ENCODE results near the gene BGLAP. TPM values are rescaled to one million over a fixed set of nuclear protein-coding genes. Genes with fewer than 3 reads are reported as not detected.

Gene BGLAP
- total RNA-seq = 1 to 10 TPM in 2 of 6 donors, under 1 TPM in 4; 0.60 to 1.7 (median 0.80) TPM
- 1 to 10 TPM; 2.9 to 4.8 TPM for polyA plus RNA-seq

DNA sequence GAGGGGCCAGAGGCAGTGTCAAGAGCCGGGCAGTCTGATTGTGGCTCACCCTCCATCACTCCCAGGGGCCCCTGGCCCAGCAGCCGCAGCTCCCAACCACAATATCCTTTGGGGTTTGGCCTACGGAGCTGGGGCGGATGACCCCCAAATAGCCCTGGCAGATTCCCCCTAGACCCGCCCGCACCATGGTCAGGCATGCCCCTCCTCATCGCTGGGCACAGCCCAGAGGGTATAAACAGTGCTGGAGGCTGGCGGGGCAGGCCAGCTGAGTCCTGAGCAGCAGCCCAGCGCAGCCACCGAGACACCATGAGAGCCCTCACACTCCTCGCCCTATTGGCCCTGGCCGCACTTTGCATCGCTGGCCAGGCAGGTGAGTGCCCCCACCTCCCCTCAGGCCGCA, at the start of gene BGLAP:
Gene BGLAP (plus strand): TSS at position 259 of the 400 bp plus-strand sequence. CDS start 48 bp downstream, at position 307.
- no peak within 1 kb of the TSS for H3K4me3 ChIP-seq
- no peaks in the 10 kb centered on the region for H3K9me3 ChIP-seq
- ATAC-seq (no peak), DNase-seq (no peak), FAIRE-seq (no peak)
- 87 to 89% methylated on average over 14 of the region's 14 CpGs for WGBS, 2 donors
- no peak for TF ChIP-seq CTCF (IDR thresholded peaks at IDR 0.05)
- no peaks in the 10 kb centered on the region for H3K27me3 ChIP-seq
- H3K4me1 ChIP-seq = peaks cover 3 to 6% (median 6%) of the 10 kb centered on the region in 3 donors
- H3K36me3 ChIP-seq = peaks cover 0 to 21% (median 14%) of the 10 kb centered on the region in 3 donors
- intact Hi-C loops (cut with DNase I) = no loop called here
- H3K27ac ChIP-seq = no peak within 1 kb of the TSS

DNA sequence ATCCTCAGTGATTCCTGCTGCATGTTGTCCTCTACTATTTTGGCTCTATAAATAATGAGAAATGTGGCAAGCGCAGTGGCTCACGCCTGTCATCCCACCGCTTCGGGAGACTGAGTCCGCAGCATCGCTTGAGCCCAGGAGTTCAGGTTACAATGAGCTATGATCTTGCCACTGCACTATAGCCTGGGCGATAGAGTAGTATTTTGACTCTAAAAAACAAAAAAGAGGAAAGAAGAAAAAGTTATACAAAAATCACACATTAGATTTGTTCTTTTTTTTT, 48.8 kb upstream of the BGLAP start:
- intact Hi-C loops (cut with DNase I) = no loop called here
- 86 to 88% methylated on average over 7 of the region's 7 CpGs for WGBS, 2 donors
- Histone ChIP-seq H3K4me3 (peak overlapping the region; percentile 10 to 90 (median 76)), H3K27ac (peak overlapping the region in 3 of 4 donors; percentile 60 to 76 (median 71)), H3K36me3 (no peaks in the 10 kb centered on the region), H3K4me1 (peaks cover 5 to 11% (median 7%) of the 10 kb centered on the region in 3 donors), H3K27me3 (no peaks in the 10 kb centered on the region), H3K9me3 (no peaks in the 10 kb centered on the region)
- FAIRE-seq (no peak), ATAC-seq (peak in 1 of 4 donors; percentile 1), DNase-seq (no peak)
- TF ChIP-seq CTCF (IDR thresholded peaks at IDR 0.05) = no peak

DNA sequence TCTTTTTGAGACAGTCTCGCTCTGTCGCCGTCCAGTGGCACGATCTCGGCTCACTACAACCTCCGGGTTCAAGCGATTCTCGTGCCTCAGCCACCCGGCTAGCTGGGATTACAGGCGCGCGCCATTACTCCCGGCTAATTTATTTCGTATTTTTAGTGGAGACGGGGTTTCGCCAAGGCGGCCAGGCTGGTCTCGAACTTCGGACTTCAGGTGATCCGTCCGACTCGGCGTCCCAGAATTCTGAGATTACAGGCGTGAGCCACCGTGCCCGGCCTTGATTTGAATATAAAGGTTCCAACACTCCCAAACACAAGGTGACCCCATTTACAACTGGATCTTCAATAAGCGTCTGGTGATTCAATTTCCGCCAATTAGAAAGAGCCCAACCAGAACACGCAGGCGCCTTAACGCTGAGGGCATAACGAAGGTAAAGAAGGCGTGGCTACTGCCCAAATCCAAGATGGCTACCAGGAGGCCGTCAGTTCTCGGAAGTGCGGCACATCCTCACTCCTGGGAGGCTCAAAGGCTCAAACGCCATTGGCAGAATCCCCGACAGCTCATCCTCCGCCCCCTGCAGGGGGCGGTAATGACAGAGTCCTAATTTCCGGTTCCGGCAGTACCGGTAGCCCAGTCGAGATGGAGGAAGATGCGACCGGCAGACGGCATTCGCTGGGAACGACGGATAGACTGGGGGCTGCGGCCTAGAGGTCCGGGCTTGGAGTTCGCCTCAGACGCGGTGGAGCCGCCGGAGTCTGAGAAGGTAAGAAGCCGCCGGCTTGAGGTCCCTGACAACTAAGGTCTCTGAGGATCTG, 48.3 kb upstream of the BGLAP start, which contains the start of gene SLC25A44:
Gene SLC25A44 (plus strand): TSS at position 617 of the 812 bp plus-strand sequence. CDS start 5,744 bp downstream, outside the sequence.
- WGBS, 2 donors = 4 to 5% methylated on average over 59 of the region's 59 CpGs
- intact Hi-C loops (cut with DNase I) = no loop called here
- ATAC-seq (peak; percentile 98 to 100 (median 99)), DNase-seq (peak; percentile 89 to 99 (median 94)), FAIRE-seq (peak; percentile 96)
- peak; percentile 19 to 81 (median 56) for TF ChIP-seq CTCF (IDR thresholded peaks at IDR 0.05)
- H3K36me3 ChIP-seq = no peaks in the 10 kb centered on the region
- H3K4me3 ChIP-seq = peak within 1 kb of the TSS; percentile 72 to 90 (median 81)
- no peaks in the 10 kb centered on the region for H3K27me3 ChIP-seq
- H3K9me3 ChIP-seq = no peaks in the 10 kb centered on the region
- peaks cover 5 to 11% (median 7%) of the 10 kb centered on the region in 3 donors for H3K4me1 ChIP-seq
- H3K27ac ChIP-seq = peak within 1 kb of the TSS; percentile 35 to 76 (median 66)

DNA sequence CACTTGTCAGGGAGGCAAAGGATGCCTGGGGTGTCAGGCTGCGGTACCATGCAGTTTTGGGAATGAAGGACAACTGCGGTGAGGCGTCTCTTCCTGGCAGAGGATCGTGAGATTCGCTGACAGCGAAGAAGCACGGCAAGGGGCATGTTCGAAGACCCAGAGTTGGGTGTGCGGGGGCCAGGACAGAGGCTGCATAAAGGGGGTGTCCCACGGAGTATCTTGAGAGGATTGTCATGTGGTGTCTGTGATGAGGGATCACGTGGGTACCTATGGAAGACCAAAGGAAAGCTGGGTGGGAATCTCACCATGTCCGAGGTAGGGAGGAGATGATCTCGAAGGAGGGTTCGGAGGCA, 47.7 kb upstream of the BGLAP start:
- no peak for ATAC-seq
- no peak for FAIRE-seq
- Histone ChIP-seq H3K4me1 (peaks cover 5 to 11% (median 7%) of the 10 kb centered on the region in 3 donors), H3K36me3 (no peaks in the 10 kb centered on the region), H3K9me3 (no peaks in the 10 kb centered on the region), H3K4me3 (peak overlapping the region; percentile 72 to 90 (median 81)), H3K27me3 (no peaks in the 10 kb centered on the region), H3K27ac (peak overlapping the region in 3 of 4 donors; percentile 16 to 71 (median 36))
- no peak for DNase-seq
- TF ChIP-seq CTCF (IDR thresholded peaks at IDR 0.05) = no peak
- 11% methylated on average over 14 of the region's 14 CpGs for WGBS, 2 donors
- intact Hi-C loops (cut with DNase I) = no loop called here

DNA sequence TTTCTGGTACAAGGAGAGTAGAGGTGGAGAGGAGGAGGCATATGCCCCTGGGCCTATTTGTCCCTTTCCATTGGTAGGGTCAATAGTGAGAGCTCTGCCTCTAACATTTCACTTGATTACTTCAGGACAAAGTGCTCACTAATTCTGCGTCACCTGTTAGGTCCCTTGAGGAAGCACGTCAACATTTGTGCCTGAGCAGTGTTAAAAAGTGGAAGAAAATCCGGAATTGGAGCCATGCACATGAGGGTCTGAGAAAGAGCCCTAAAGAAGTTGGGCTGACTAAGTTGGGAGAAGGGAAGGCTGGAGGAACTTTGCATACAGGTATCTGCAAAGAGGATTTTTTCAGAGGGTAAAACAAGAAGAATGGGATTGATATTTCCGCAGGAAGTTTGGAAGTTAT, 46.1 kb upstream of the BGLAP start:
- Histone ChIP-seq H3K36me3 (no peaks in the 10 kb centered on the region), H3K9me3 (no peaks in the 10 kb centered on the region), H3K4me1 (peaks cover 5 to 11% (median 7%) of the 10 kb centered on the region in 3 donors), H3K27me3 (no peaks in the 10 kb centered on the region), H3K27ac (no peak overlapping the region), H3K4me3 (no peak overlapping the region)
- no peak for TF ChIP-seq CTCF (IDR thresholded peaks at IDR 0.05)
- intact Hi-C loops (cut with DNase I) = no loop called here
- 59 to 63% methylated on average over 4 of the region's 4 CpGs for WGBS, 2 donors
- FAIRE-seq = no peak
- no peak for ATAC-seq
- no peak for DNase-seq
